Activated B cell treated with CpG ODN at 0.5 μM for 24 hours (primary cell): Measurements from ENCODE around the gene NDST1. TPM values are rescaled to one million over a fixed set of nuclear protein-coding genes. Genes with fewer than 3 reads are reported as not detected.

Experiments
- ATAC-seq: fragments of 200-7000 bp; cut with Tn5 transposase; one replicate; pipeline ENCODE4 v1.10.0; 2021; ENCODE audit warnings: low read depth, mild to moderate bottlenecking, moderate library complexity
- CTCF ChIA-PET: fragments of 350-600 bp; sonication (Branson Sonifier 250); formaldehyde crosslinking; loops from one replicate; lab custom pipeline; 2021; ENCODE audit warnings: antibody characterized with exemption; lab: Charles Lee
- POLR2A ChIA-PET: fragments of 350-600 bp; sonication (Branson Sonifier 250); formaldehyde crosslinking; loops from one replicate; lab custom pipeline; 2021; ENCODE audit warnings: antibody characterized with exemption; lab: Charles Lee
- DNase-seq: peaks from one replicate; pipeline ENCODE4 v3.0.0; 2022
- H3K27ac Mint-ChIP-seq: one replicate; pipeline ENCODE4 v1.8.0; 2020; ENCODE audit warnings: mixed read lengths
- H3K27me3 Mint-ChIP-seq: one replicate; pipeline ENCODE4 v1.8.0; 2021; ENCODE audit warnings: mixed read lengths
- H3K36me3 Mint-ChIP-seq: one replicate; pipeline ENCODE4 v1.8.0; 2021; ENCODE audit warnings: low read depth, mixed read lengths
- H3K4me1 Mint-ChIP-seq: one replicate; pipeline ENCODE4 v1.8.0; 2021; ENCODE audit warnings: mixed read lengths
- H3K4me3 Mint-ChIP-seq: one replicate; pipeline ENCODE4 v1.8.0; 2020; ENCODE audit warnings: mild to moderate bottlenecking, mixed read lengths
- H3K9me3 Mint-ChIP-seq: one replicate; pipeline ENCODE4 v1.8.0; 2020; ENCODE audit warnings: mixed read lengths
- CTCF ChIP-seq: fragments of 200-600 bp; IDR thresholded peaks from one replicate; pipeline ENCODE4 v1.8.0; 2022; ENCODE audit warnings: antibody characterized with exemption, mild to moderate bottlenecking
- intact Hi-C: fragments of 100-400 bp; cut with micrococcal nuclease; formaldehyde crosslinking; loops from one replicate; pipeline ENCODE4 v1.15.1; 2024
- total RNA-seq: library from RNA; stranded (reverse); gene quantifications from 2 replicates; pipeline ENCODE4 v1.2.3, GENCODE V29; 2022

The NDST1 gene
- total RNA-seq, 1 donor from 2014 or later = 8.1 TPM

GRCh38 chr5:150499437-150499956 lies 8.4 kb upstream of the NDST1 start:
- CTCF ChIA-PET = no interaction called here
- H3K27me3 Mint-ChIP-seq = no peaks in the 10 kb centered on the region

DNA sequence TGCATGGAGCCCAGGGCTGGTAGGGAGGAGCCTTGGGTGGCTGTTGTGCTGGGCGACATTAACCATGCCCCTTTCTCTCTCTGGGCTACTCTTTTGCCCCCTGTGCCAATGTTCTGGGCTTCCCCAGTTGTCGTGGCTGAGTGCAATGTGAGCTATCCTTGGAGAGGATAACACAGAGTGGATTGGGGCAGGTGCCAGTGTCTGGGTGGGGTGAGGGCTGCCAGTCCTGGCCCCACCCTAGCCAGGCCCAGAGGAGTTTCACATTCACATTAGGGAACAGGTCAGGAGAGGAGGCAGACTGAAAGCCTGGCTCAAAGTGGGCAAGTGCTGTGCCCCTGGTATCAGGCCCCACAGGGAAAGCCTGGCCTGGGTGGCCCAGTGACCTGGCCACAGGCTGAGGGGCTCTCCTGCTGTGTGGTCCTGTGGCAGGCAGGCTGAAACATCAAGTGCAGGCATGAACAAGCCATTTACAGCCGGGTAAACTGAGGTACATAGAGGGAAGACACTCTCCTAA lies 7.5 kb upstream of the NDST1 start:
- H3K4me3 Mint-ChIP-seq = no peak overlapping the region
- DNase-seq = no peak
- H3K9me3 Mint-ChIP-seq = no peaks in the 10 kb centered on the region
- H3K27me3 Mint-ChIP-seq = no peaks in the 10 kb centered on the region
- no peak overlapping the region for H3K27ac Mint-ChIP-seq
- intact Hi-C loops = no loop called here
- no peak for TF ChIP-seq CTCF
- H3K36me3 Mint-ChIP-seq = no peaks in the 10 kb centered on the region
- POLR2A ChIA-PET = interaction anchor here (0.5 kb wide), 1 partner anchor 582 kb away, joined by 3 read pairs; no protein-coding TSS in a partner anchor
- H3K4me1 Mint-ChIP-seq = peaks cover 14% of the 10 kb centered on the region
- CTCF ChIA-PET = no interaction called here
- no peak for ATAC-seq

More at GRCh38 chr5:150499437-150499956, 8.4 kb upstream of the NDST1 start:
- DNase-seq (no peak), ATAC-seq (no peak)
- H3K9me3 Mint-ChIP-seq = no peaks in the 10 kb centered on the region
- intact Hi-C loops = no loop called here
- no peak overlapping the region for H3K27ac Mint-ChIP-seq
- no peaks in the 10 kb centered on the region for H3K36me3 Mint-ChIP-seq
- H3K4me1 Mint-ChIP-seq = peaks cover 14% of the 10 kb centered on the region
- H3K4me3 Mint-ChIP-seq = no peak overlapping the region
- no peak for TF ChIP-seq CTCF
- POLR2A ChIA-PET = interaction anchor here (0.8 kb wide), 1 partner anchor 10 kb away, joined by 3 read pairs; no protein-coding TSS in a partner anchor

- Mint-ChIP-seq H3K4me1 (peaks cover 14% of the 10 kb centered on the region), H3K4me3 (no peak overlapping the region), H3K27me3 (no peaks in the 10 kb centered on the region), H3K36me3 (no peaks in the 10 kb centered on the region), H3K9me3 (no peaks in the 10 kb centered on the region), H3K27ac (no peak overlapping the region)
- no peak for TF ChIP-seq CTCF
- CTCF ChIA-PET = no interaction called here
- POLR2A ChIA-PET = no interaction called here
- intact Hi-C loops = no loop called here
- ATAC-seq (no peak), DNase-seq (no peak)
These were observed 7.0 kb upstream of the NDST1 start for GRCh38 chr5:150500905-150501304.

GRCh38 chr5:150502106-150502505 lies 5.8 kb upstream of the NDST1 start:
- Mint-ChIP-seq H3K27ac (no peak overlapping the region), H3K27me3 (no peaks in the 10 kb centered on the region), H3K36me3 (no peaks in the 10 kb centered on the region), H3K4me3 (no peak overlapping the region), H3K9me3 (no peaks in the 10 kb centered on the region), H3K4me1 (peaks cover 14% of the 10 kb centered on the region)
- DNase-seq (no peak), ATAC-seq (no peak)
- ChIA-PET POLR2A (interaction anchor here (0.6 kb wide), 1 partner anchor 18 kb away, joined by 4 read pairs; no protein-coding TSS in a partner anchor), CTCF (no interaction called here)
- intact Hi-C loops = no loop called here
- TF ChIP-seq CTCF = no peak

GRCh38 chr5:150502847-150503246 lies 5.1 kb upstream of the NDST1 start:
- peaks cover 16% of the 10 kb centered on the region for H3K4me1 Mint-ChIP-seq
- no peak overlapping the region for H3K27ac Mint-ChIP-seq
- no peak for ATAC-seq
- POLR2A ChIA-PET = no interaction called here
- DNase-seq = no peak
- H3K27me3 Mint-ChIP-seq = no peaks in the 10 kb centered on the region
- no peaks in the 10 kb centered on the region for H3K9me3 Mint-ChIP-seq
- no peaks in the 10 kb centered on the region for H3K36me3 Mint-ChIP-seq
- no peak for TF ChIP-seq CTCF
- CTCF ChIA-PET = no interaction called here
- no peak overlapping the region for H3K4me3 Mint-ChIP-seq
- intact Hi-C loops = no loop called here
